GM21423 (cell line): Measurements from ENCODE around the gene MAB21L3.

Experiments used
- ATAC-seq: cut with Tn5 transposase; IDR thresholded peaks from one replicate; pipeline ENCODE4 v1.9.1; 2021; ENCODE audit warnings: mild to moderate bottlenecking, moderate library complexity; ENCODE audit not compliant: unreplicated experiment

Gene MAB21L3

DNA sequence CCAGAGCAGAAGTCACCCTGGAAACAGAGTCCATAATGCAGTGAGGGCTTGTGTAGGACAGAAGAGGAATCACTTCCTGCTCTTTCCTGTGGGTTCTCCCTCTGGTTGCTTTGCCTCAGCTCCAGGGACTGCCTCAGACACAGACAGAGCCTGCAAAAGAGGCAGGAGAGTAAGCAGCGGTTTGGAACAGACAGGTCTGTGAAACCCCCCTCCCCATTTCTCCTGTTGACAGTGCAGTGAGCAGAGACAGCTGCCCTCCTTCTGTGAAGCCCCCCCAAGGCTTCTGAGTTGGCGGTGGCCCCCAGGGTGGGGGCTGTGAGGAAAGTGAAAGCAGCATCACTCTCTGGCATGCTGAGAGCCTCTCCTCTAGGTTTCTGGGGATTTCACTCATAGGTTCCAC, 53.0 kb downstream of the MAB21L3 start:
- no peak for ATAC-seq

DNA sequence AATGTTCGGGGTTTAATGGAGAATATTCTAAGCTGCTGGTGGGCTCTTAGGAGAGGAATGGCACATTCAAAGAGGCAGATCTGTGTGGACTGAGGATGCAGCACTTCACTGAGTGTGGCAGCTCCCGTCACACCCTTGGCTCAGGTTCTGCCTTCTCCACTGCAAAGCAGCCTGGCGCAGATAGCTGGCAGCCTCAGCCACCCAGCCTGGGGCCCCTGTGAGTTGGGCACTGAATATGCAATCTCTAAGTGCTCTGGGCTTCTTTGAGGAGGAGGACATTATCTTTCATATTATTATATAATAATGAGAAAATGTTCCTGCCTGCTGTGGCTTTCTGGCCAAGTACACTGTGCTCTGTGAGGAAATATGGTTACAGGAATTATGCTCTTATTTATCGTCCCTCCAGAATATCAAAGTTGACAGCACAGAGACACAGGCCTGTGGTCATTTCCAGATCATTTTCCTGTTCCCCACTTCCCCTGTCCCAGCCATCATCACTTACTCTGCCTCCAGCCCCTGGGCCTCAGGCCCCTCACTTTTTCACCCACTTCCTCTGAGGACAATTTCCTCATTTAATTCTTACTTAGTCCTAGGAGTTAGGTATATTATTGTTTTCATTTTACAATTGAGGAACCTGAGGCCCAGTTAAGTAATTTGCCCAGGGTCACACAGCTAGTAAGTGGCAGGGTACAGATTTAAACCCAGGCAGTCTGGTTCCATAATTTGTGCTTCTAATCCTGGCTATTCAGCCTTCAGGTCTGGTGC, 53.6 kb downstream of the MAB21L3 start:
- ATAC-seq: no peak

DNA sequence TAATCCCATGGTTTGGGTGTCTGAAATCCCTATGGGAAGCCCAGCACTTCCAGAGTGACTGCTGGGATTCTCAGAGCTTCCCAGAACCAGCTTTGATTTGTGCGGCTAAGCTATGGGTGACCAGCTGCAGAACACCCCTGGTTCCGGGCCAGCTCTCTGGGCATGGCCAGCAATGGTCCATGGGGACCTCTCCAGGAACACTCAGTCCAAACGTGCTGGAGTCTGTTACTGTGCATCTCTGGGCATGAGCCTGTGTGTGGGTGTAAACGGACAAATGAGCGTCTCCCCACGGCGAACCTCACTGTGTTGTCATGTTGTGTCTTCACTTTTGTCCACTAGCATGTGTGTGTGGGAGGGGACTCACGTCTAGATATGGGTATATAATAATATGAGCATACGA, 54.4 kb downstream of the MAB21L3 start:
- no peak for ATAC-seq

DNA sequence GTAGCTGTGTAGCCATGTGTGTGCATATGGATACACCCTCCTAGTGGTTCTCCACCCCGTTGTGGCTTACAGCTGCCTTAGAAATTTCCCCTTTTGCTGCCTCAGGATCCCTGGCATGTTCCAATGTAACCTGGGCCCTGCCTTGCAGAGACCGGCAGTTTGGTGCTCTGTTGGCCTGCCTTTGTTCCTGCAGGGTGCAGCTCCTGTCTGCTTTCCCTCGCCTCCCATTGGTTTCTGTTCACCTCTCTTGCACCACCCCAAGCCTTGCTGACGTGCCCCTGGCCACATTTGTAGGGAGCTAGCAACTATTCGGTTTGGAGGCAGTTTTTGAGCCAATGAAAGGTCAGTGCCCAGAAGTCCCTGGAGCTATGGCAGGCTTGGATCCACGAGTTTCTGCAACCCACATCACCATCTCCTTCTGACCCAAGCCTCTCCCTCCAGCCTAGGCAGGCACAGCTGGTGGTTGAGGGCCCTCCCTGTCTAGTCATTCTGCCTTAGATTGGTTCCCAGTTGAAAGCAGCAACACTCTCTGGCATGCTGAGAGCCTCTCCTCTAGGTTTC, 54.9 kb downstream of the MAB21L3 start:
- ATAC-seq: no peak

DNA sequence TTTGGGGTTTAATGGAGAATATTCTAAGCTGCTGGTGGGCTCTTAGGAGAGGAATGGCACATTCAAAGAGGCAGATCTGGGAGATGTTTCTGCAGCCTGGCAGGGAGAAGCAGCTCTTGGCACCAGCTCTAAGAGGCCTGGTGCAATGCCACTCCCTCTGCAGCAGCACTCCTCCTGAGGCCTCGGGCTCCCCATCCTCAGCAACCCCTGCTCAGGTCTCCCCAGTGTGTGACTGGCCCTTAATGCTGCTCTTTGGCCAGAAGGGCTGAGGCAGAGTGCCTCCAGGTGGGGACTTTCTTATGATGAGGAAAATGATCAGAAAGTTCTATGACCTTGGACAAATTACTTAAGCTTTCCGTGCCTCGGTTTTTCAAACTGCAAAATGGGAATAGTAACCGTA, 55.5 kb downstream of the MAB21L3 start:
- no peak for ATAC-seq

DNA sequence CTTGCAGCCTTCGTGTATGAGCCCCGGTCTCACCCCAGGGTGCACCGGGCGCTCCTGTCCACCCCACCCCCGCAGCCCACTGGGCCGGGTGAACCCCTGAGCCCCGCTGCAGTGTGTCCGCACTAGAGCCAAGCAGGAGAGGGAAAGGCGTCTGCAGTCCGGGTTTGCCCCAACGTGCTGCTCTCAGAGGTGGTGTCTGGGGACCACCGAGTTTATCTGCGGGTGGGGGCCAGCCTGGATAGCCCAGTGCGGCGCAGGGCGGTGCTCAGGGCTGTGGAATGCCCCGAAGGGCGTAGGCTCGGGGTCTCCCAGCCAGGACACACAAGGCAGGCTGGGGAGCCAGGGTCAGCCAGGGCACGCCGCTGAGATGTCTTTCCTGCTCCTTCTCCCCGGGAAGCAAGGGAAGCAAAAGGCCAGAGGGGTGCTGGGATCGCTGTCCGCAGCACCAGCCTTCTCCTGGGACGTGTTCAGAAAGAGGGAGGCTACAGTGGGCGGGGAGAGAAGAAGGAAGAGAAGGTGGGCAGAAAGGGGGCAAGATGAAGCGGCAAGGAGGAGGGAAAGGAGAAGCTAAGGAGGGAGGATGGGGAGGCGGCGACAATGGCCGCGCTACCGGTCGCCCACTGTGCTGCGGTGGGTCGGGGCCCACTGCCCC, 56.6 kb downstream of the MAB21L3 start:
- ATAC-seq: no peak

DNA sequence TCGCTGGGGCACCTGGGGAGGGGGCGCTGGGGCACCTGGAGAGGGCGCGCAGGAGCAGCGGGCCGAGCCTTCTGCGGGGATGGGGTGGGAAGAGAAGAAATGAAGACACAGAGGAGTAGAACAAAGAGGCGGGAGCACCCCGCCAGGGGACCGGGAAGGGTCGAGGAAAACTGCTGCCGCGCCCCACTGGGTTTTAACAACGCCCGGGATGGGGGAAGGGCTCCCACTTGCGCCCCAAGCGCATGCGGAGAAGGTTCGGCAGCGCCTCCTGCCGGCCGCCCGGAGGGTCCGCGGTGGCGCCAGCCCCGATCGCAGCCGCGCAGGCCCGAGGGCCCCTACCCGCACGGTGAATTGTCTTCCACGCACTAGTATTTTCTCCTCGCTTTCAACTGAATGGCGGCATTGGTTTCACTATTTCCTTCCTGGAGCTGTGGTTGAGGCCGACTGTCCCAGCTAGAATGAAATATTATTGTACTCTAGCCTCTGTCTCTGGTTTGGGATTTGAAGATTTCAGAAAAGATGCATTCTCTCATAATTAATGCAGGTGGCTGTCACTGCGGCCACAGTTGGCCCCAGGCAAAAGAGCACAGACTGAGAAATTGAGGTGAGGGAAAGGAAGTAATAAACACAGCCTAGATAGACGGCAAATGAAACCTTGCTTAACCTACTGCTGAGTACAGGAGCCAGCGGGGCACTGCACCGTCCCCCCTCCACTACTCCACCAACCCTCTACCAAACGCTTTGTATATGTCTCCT, 57.3 kb downstream of the MAB21L3 start:
- peak; percentile 84 for ATAC-seq

DNA sequence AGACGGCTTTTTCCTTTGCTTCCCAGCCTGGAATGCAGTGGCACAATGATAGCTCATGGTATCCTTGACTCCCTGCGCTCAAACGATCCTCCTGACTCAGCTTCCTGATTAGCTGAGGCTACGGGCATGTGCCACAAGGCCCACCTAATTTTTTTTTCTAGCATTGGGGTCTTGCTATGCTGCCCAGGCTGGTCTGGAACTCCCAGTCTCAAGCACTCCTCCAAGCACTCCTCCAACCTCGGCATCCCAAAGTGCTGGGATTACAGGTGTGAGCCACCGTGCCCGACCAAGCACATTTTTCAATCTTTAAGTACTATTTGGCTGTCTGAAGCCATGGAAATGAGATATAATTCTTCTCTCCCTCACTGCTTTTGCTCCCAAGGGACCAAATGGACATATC, 58.7 kb downstream of the MAB21L3 start:
- no peak for ATAC-seq

DNA sequence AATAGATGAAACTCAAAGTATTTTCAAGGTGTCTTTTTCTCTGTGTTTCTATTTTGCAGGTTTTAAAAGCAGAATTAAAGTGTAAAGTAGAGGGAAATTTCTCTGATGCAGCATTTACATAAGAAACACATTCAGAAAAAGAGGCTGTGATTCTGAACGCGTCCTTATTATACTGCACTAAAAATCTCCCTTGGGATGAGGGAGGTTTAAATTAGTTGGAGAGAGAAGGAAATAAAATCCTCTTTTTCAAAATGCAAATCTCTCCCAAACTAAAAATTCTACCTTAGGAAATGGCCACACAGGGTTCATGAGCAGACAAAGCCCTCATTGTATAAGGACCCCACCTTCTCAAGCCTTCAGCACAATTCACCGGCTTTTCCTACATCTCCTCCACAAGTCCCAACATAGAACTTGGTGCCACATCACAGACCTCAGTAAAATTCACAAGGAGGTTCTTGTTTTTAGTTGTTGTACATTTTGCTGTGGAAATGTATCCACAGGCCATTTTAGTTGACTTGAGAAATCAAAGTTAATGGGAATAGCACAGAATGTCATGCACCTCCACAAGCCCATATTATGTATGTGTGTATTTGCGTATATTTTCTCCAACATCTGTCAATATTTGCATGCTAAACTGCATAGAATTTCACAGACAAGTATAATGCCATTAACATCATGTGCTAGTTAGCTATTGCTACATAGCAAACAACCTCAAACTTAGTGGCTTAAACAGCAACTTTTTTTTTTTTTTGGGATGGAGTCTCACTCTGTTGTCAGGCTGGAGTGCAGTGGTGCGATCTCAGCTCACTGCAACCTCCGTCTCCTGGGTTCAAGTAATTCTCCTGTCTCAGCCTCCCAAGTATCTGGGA, 59.8 kb downstream of the MAB21L3 start:
- no peak for ATAC-seq

DNA sequence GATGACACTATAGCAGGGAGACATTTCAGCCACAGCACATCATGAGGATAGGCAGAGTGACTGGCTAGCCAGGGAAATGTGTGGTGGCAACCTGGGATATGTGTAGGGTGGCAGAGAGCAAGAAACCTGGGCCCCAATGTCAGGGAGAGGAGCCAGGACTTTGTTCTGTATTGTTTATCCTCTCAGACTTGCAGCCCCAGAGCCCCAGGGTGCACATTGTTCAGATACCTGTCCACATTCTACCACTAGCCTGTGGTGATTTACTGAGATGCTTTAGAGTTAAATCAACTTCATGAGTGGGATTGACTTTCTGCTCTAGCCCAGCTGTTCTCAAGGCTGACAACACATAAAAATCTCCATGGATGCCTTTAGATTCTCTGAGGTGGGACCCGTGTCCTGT, 61.5 kb downstream of the MAB21L3 start:
- ATAC-seq: no peak

DNA sequence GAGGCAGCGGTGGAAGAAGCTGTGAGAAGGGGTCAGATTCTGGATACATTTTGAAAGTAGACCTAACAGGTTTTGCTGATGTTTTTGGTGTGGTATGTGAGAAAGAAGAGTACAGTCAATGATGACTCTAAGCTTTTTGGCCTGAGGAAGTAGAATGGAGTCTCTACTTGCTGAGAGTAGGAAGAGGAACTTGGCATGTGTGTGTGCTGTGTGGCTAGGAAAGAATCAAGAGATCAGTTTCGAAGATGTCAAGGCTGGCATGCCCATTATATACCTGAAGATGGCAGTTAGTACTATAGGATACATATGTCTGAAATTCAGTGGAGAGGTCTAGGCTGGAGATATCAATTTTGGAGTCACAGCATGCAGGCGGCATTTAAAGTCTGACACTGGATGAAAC, 64.4 kb downstream of the MAB21L3 start:
- no peak for ATAC-seq

DNA sequence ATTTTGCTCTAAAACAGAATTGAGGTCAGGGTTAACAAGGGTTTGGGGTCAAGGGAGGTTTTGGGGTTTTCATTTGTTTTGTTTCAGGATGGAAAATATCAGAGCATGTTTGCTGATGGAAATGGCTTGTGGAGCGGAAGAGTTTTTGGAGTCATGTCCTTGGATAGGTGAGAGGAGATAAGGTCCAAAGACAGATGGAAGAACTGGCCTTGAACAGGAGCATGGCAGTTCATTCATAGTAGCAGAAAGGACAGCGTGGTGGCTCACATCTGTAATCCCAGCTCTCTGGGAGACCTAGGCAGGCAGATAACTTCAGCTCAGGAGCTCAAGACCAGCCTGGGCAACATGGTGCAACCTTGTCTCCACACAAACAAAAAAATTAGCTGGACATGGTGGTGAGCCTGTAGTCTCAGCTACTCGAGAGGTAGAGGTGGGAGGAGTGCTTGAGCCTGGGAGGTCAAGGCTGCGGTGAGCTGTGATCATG, 65.1 kb downstream of the MAB21L3 start:
- ATAC-seq: no peak

DNA sequence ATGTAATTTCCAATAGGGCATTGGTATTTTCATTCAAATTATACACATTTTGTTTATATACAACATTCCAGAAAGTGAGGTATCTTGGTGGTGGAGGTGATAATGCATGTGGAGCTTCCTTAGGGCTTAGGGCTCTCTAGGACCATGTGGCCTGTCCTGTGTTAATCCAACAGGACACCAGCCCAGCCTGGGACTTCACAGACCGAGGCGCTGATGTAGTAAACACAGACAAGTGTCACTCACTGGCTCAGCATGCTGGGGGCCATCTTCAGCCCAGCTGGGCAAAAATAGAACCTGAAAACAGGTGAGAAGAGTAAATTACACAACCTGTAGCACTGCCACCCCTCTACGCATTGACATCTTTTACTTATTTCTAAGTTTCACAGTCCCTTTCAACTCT, 66.7 kb downstream of the MAB21L3 start:
- ATAC-seq: no peak

DNA sequence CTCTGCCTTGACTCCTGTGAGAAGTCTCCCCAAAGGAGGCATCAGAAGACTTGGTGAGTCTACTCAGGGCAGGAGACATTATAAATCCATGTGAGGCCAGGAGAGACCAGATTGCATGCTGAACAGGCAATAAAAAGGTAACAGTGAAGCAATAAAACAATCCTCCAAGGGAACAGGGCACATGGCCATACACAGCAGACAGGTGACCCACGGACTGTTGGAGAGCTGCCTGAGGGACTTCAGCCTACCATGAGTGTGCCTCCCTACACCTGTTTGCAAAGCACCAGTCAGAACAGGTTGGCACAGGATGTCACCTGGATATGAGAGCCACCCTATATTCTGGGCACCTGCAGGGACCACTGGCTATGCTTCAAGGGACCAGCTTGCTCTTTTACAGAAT, 67.6 kb downstream of the MAB21L3 start:
- ATAC-seq: no peak

DNA sequence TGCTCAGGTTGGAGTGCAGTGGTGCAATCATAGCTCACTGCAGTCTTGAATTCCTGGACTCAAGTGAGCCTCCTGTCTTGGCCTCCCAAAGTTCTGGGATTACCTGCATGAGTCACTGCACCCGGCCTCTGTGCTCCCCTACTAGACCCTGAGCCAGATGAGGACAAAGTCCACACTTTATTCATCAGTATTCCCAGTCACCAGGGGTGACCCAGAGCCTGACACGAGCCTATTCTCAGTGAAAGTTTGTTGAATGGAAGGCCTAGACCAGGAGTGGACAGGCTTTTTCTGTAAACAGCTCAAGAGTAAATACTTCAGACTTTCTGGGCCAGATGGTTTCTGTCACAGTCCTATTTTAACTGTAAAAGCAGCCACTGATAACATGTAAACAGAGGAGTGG, 68.2 kb downstream of the MAB21L3 start:
- ATAC-seq: no peak

DNA sequence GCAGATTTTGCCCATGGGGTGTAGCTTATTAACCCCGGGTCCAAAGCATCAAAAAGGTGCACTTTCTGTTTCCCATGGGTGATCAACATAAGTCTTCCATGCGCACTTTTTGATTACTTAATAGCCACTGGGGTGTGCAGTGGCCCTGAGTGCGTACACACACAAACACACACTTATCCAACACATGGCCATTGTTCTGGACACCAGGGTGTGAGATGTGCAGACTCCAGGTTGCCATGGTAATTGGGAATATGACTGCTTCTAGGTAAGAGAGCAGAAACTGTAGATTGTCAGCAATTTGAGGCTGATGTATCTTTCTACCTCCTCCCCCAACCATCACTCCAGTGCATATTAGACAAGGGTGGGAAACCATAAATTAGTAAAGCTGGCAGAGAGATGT, 68.8 kb downstream of the MAB21L3 start:
- ATAC-seq: no peak

DNA sequence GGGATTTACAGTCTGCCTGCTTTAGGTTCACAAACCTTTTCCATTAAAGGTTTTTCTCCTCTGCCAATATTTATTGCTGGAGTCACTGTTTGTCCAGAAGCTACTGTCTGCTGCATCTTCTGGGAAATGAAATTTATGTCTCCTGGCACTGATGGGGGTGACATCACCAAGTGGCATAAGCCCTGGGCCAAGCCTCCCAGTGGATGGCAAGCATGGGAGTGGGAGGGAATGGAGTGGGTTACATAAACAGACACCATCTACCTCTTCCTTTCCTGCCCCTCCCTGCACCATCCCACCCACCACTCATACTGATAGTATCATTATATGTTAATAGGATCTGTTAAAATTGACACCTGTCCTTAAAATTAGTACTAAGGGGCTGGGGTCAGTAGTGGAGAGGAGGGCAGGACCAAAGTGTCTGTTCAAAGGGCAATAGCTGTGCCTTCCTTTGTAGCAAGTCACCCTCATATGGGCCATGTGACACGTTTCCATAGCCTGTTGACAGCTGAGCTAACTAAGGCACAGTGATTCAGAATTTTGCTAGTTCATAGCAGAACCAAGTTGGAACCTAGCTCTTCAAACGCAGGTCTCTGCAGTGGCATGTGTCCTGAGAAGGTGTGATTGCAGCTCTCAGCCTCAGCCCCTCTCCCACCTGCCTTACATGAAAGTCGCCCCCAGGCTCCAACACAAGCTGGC, 71.0 kb downstream of the MAB21L3 start:
- ATAC-seq: no peak
